ENCODE measurements around the gene CFL1. TPM values are rescaled to one million over a fixed set of nuclear protein-coding genes. Genes with fewer than 3 reads are reported as not detected.
A peak's percentile ranks its signal among the peaks of the same experiment; 100 is the strongest.
"Not testable (repeated sequence)": the region's sequence is repeated elsewhere in the genome, so short reads cannot be mapped to it uniquely, and the experiment has no call there.

Gene CFL1
- total RNA-seq, 2 donors from 2014 or later = 697 to 707 TPM

- intact Hi-C loops (cut with DNase I) = no loop called here
- DNase-seq (ENCODE audit: low spot score) = peak; percentile 47
Observed at GRCh38 chr11:65851811-65852507, 6.0 kb downstream of the CFL1 start.

GRCh38 chr11:65851083-65851579 is 6.8 kb downstream of the CFL1 start:
- peak; percentile 61 for DNase-seq (ENCODE audit: low spot score)
- intact Hi-C loops (cut with DNase I) = no loop called here

GRCh38 chr11:65850217-65851082 is 7.5 kb downstream of the CFL1 start:
- DNase-seq (ENCODE audit: low spot score) = peak; percentile 72
- intact Hi-C loops (cut with DNase I) = no loop called here

- DNase-seq (ENCODE audit: low spot score) = no peak
- intact Hi-C loops (cut with DNase I) = no loop called here
Observed at GRCh38 chr11:65849771-65850216, 8.2 kb downstream of the CFL1 start.

- intact Hi-C loops (cut with DNase I) = no loop called here
- DNase-seq (ENCODE audit: low spot score) = peak; percentile 77
Observed at GRCh38 chr11:65849366-65849765, 8.6 kb downstream of the CFL1 start.

GRCh38 chr11:65848693-65849092 is 9.3 kb downstream of the CFL1 start:
- intact Hi-C loops (cut with DNase I); DNase-seq (ENCODE audit: low spot score): not testable (repeated sequence)

- DNase-seq (ENCODE audit: low spot score) = peak; percentile 29
- intact Hi-C loops (cut with DNase I) = no loop called here
Observed at GRCh38 chr11:65847746-65848145, 10.2 kb downstream of the CFL1 start.

GRCh38 chr11:65844231-65844872 is 13.6 kb downstream of the CFL1 start:
- DNase-seq (ENCODE audit: low spot score) = peak; percentile 15
- intact Hi-C loops (cut with DNase I) = no loop called here

GRCh38 chr11:65843811-65844210 is 14.2 kb downstream of the CFL1 start:
- no peak for DNase-seq (ENCODE audit: low spot score)
- intact Hi-C loops (cut with DNase I) = no loop called here

- intact Hi-C loops (cut with DNase I) = no loop called here
Observed at GRCh38 chr11:65842144-65842543, 15.8 kb downstream of the CFL1 start.

GRCh38 chr11:65834202-65834601 is 23.8 kb downstream of the CFL1 start:
- intact Hi-C loops (cut with DNase I) = no loop called here
- no peak for DNase-seq (ENCODE audit: low spot score)

More at GRCh38 chr11:65842144-65842543, 15.8 kb downstream of the CFL1 start:
- DNase-seq (ENCODE audit: low spot score) = no peak

GRCh38 chr11:65833297-65834030 is 24.5 kb downstream of the CFL1 start, which contains the start of gene SNX32:
Gene SNX32 (plus strand): TSS chr11:65833963. CDS start chr11:65834066, 103 bp downstream.
- peak; percentile 99 for DNase-seq (ENCODE audit: low spot score)
- intact Hi-C loops (cut with DNase I) = no loop called here

GRCh38 chr11:65832231-65832630 is 25.7 kb downstream of the CFL1 start:
- intact Hi-C loops (cut with DNase I) = not testable (repeated sequence)

GRCh38 chr11:65829459-65829858 is 28.5 kb downstream of the CFL1 start:
- peak; percentile 5 for DNase-seq (ENCODE audit: low spot score)
- intact Hi-C loops (cut with DNase I) = no loop called here

More at GRCh38 chr11:65832231-65832630, 25.7 kb downstream of the CFL1 start:
- DNase-seq (ENCODE audit: low spot score) = not testable (repeated sequence)

GRCh38 chr11:65826984-65827735 is 30.8 kb downstream of the CFL1 start:
- intact Hi-C loops (cut with DNase I) = no loop called here
- peak; percentile 32 for DNase-seq (ENCODE audit: low spot score)

GRCh38 chr11:65822776-65823528 is 35.0 kb downstream of the CFL1 start:
- peak; percentile 9 for DNase-seq (ENCODE audit: low spot score)
- intact Hi-C loops (cut with DNase I) = loop anchor here in 1 of 2 donors (5.0 kb wide), 1 partner anchor 644 kb away; the partner anchor contains the start of gene PELI3

GRCh38 chr11:65821107-65821506 is 36.9 kb downstream of the CFL1 start:
- intact Hi-C loops (cut with DNase I) = loop anchor here in 1 of 2 donors (5.0 kb wide), 1 partner anchor 646 kb away; the partner anchor contains the start of gene PELI3
- DNase-seq (ENCODE audit: low spot score) = peak; percentile 26

Measured in posterior vena cava (tissue), 2 donors.